ENCODE data around the gene TMPRSS2. TPM values are rescaled to one million over a fixed set of nuclear protein-coding genes. Genes with fewer than 3 reads are reported as not detected.

Gene TMPRSS2
- total RNA-seq, 4 donors from 2014 or later = not detected

GRCh38 chr21:41451753-41452676 is 55.9 kb downstream of the TMPRSS2 start:
- Histone ChIP-seq H3K4me3 (no peak overlapping the region), H3K27ac (no peak overlapping the region), H3K27me3 (no peaks in the 10 kb centered on the region), H3K4me1 (no peaks in the 10 kb centered on the region), H3K9me3 (no peaks in the 10 kb centered on the region), H3K36me3 (peaks cover 0 to 98% (median 0%) of the 10 kb centered on the region in 3 donors)
- TF ChIP-seq EP300 (IDR thresholded peaks at IDR 0.05) = no peak
- WGBS, 2 donors = 87 to 88% methylated on average over 16 of the region's 16 CpGs
- no peak for DNase-seq (ENCODE audit: low spot score in 2 of 2)

DNA sequence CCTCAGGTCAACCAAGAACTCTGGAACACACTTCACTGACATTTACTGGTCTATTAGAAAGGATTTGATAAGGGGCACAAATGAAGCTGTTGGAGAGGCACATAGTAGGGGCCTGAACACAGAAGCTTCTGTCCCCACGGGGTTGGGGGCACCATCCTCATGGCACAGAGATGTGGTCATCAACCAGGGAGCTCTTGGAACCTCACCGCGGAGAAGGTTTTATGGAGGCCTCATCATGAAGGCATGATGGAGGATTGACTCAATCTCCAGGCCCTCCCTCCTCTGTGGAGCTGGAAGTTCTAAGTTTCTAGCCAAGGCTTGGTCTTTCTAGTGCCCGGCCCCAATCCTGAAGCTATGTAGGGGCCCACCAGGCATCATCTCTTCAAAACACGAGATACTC is 58.3 kb downstream of the TMPRSS2 start:
- H3K27ac ChIP-seq = no peak overlapping the region
- H3K4me1 ChIP-seq = no peaks in the 10 kb centered on the region
- H3K27me3 ChIP-seq = no peaks in the 10 kb centered on the region
- H3K36me3 ChIP-seq = peaks cover 0 to 98% (median 0%) of the 10 kb centered on the region in 3 donors
- WGBS, 2 donors = 77 to 80% methylated on average over 5 of the region's 5 CpGs
- no peak overlapping the region for H3K4me3 ChIP-seq
- no peaks in the 10 kb centered on the region for H3K9me3 ChIP-seq
- DNase-seq (ENCODE audit: low spot score in 2 of 2) = no peak
- TF ChIP-seq CTCF (IDR thresholded peaks at IDR 0.05) (no peak), EP300 (IDR thresholded peaks at IDR 0.05) (no peak), POLR2A (IDR thresholded peaks at IDR 0.05) (no peak)

- H3K36me3 ChIP-seq = peaks cover 0 to 98% (median 0%) of the 10 kb centered on the region in 3 donors
- no peak overlapping the region for H3K27ac ChIP-seq
- 84 to 87% methylated on average over 3 of the region's 3 CpGs for WGBS, 2 donors
- TF ChIP-seq POLR2A (IDR thresholded peaks at IDR 0.05) (no peak), CTCF (IDR thresholded peaks at IDR 0.05) (no peak), EP300 (IDR thresholded peaks at IDR 0.05) (no peak)
- no peak overlapping the region for H3K4me3 ChIP-seq
- DNase-seq (ENCODE audit: low spot score in 2 of 2) = no peak
- no peaks in the 10 kb centered on the region for H3K4me1 ChIP-seq
- H3K27me3 ChIP-seq = no peaks in the 10 kb centered on the region
- no peaks in the 10 kb centered on the region for H3K9me3 ChIP-seq
Measured at GRCh38 chr21:41447356-41447755, 60.6 kb downstream of the TMPRSS2 start.

DNA sequence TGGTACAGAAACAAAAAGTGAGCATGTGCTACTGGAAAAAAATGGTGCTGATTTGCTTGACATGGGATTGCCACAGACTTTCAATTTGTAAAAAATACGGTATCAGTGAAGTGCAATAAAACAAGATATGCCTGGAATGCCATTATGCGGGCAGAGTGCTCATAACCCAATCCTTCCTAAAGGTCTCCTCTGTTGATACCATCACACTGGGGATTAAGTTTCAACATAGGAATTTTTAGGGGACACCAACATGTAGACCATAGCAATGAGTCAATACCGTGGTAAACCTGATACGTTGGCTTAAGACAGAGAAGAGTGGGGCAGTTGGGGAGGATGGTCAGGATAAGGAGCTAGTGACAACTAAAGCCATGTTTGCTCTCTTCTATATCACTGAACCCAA is 61.4 kb downstream of the TMPRSS2 start:
- WGBS, 2 donors = 84 to 88% methylated on average over 4 of the region's 4 CpGs
- H3K27ac ChIP-seq = no peak overlapping the region
- peaks cover 0 to 98% (median under 1%) of the 10 kb centered on the region in 3 donors for H3K36me3 ChIP-seq
- no peaks in the 10 kb centered on the region for H3K27me3 ChIP-seq
- TF ChIP-seq EP300 (IDR thresholded peaks at IDR 0.05) (no peak), CTCF (IDR thresholded peaks at IDR 0.05) (no peak), POLR2A (IDR thresholded peaks at IDR 0.05) (no peak)
- H3K9me3 ChIP-seq = no peaks in the 10 kb centered on the region
- H3K4me1 ChIP-seq = no peaks in the 10 kb centered on the region
- no peak for DNase-seq (ENCODE audit: low spot score in 2 of 2)
- H3K4me3 ChIP-seq = no peak overlapping the region

DNA sequence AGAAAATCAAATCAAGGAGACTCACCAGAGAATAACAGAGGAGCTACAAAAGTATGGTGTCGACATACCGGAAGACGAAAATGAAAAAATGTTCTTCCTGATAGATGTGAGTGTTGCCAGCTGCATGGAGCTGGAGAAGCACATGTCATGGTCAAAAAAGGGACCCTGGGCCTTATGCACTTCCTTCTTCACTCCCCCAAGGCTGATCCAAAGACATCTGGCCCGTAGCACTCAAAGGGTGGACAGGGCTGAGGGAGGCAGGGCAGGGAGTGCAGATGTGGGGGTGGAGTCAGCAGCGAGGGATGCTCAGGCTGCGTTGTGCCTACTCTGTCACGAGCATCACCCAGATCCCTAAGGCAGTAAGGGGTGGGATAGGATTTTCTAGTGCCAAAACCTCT is 62.5 kb downstream of the TMPRSS2 start:
- TF ChIP-seq POLR2A (IDR thresholded peaks at IDR 0.05) = no peak
- TF ChIP-seq CTCF (IDR thresholded peaks at IDR 0.05) = no peak
- no peak for TF ChIP-seq EP300 (IDR thresholded peaks at IDR 0.05)
- no peaks in the 10 kb centered on the region for H3K9me3 ChIP-seq
- no peak overlapping the region for H3K4me3 ChIP-seq
- peaks cover 0 to 100% (median 5%) of the 10 kb centered on the region in 3 donors for H3K36me3 ChIP-seq
- no peaks in the 10 kb centered on the region for H3K27me3 ChIP-seq
- H3K27ac ChIP-seq = no peak overlapping the region
- WGBS, 2 donors = 67 to 68% methylated on average over 7 of the region's 7 CpGs
- H3K4me1 ChIP-seq = no peaks in the 10 kb centered on the region
- no peak for DNase-seq (ENCODE audit: low spot score in 2 of 2)
